ENCODE results near the gene SDHC.

SDHC gene

GRCh38 chr1:161314201-161314981, at the start of gene SDHC:
Gene SDHC (plus strand): TSS chr1:161314381. CDS start chr1:161314406, 25 bp downstream.
- H3K4me3 ChIP-seq (ENCODE audit: low read depth, low read length), result peak within 1 kb of the TSS; percentile 80
- TF ChIP-seq CTCF (IDR thresholded peaks at IDR 0.05; ENCODE audit: borderline replicate concordance, insufficient read depth, low read depth, low read length), result peak; percentile 37; the same call in 1 of the 2 replicates

GRCh38 chr1:161265305-161265704, 48.9 kb upstream of the SDHC start:
- TF ChIP-seq CTCF (IDR thresholded peaks at IDR 0.05; ENCODE audit: borderline replicate concordance, insufficient read depth, low read depth, low read length), result no peak

GRCh38 chr1:161266202-161266601, 48.0 kb upstream of the SDHC start:
- H3K4me3 ChIP-seq (ENCODE audit: low read depth, low read length), result no peak overlapping the region
- TF ChIP-seq CTCF (IDR thresholded peaks at IDR 0.05; ENCODE audit: borderline replicate concordance, insufficient read depth, low read depth, low read length), result no peak

More at GRCh38 chr1:161265305-161265704, 48.9 kb upstream of the SDHC start:
- H3K4me3 ChIP-seq (ENCODE audit: low read depth, low read length), result no peak overlapping the region

GRCh38 chr1:161266836-161267235, 47.3 kb upstream of the SDHC start:
- no peak overlapping the region for H3K4me3 ChIP-seq (ENCODE audit: low read depth, low read length)
- no peak for TF ChIP-seq CTCF (IDR thresholded peaks at IDR 0.05; ENCODE audit: borderline replicate concordance, insufficient read depth, low read depth, low read length)

- no peak for TF ChIP-seq CTCF (IDR thresholded peaks at IDR 0.05; ENCODE audit: borderline replicate concordance, insufficient read depth, low read depth, low read length)
- no peak overlapping the region for H3K4me3 ChIP-seq (ENCODE audit: low read depth, low read length)
Measured at GRCh38 chr1:161267321-161267720, 46.9 kb upstream of the SDHC start.

GRCh38 chr1:161273402-161273801, 40.8 kb upstream of the SDHC start:
- no peak for TF ChIP-seq CTCF (IDR thresholded peaks at IDR 0.05; ENCODE audit: borderline replicate concordance, insufficient read depth, low read depth, low read length)
- no peak overlapping the region for H3K4me3 ChIP-seq (ENCODE audit: low read depth, low read length)

- no peak for TF ChIP-seq CTCF (IDR thresholded peaks at IDR 0.05; ENCODE audit: borderline replicate concordance, insufficient read depth, low read depth, low read length)
- H3K4me3 ChIP-seq (ENCODE audit: low read depth, low read length), result no peak overlapping the region
Measured at GRCh38 chr1:161274874-161275273, 39.3 kb upstream of the SDHC start.
